HG03108 (cell line): ENCODE data around the gene NANOS2.
A peak's percentile ranks its signal among the peaks of the same experiment; 100 is the strongest.
"Not testable (repeated sequence)": the region's sequence is repeated elsewhere in the genome, so short reads cannot be mapped to it uniquely, and the experiment has no call there.

Experiments used
- ATAC-seq: cut with Tn5 transposase; IDR thresholded peaks from one replicate; pipeline ENCODE4 v1.9.1; 2021; ENCODE audit warnings: moderate library complexity; ENCODE audit not compliant: unreplicated experiment

NANOS2 gene

GRCh38 chr19:45878043-45878794 lies 36.4 kb downstream of the NANOS2 start:
- ATAC-seq = no peak

GRCh38 chr19:45876411-45877197 lies 38.0 kb downstream of the NANOS2 start:
- ATAC-seq = no peak

- no peak for ATAC-seq
These were observed 38.5 kb downstream of the NANOS2 start for GRCh38 chr19:45876161-45876410.

- no peak for ATAC-seq
These were observed 40.0 kb downstream of the NANOS2 start for GRCh38 chr19:45874620-45874966.

GRCh38 chr19:45873219-45873772 lies 41.3 kb downstream of the NANOS2 start:
- ATAC-seq = no peak

- no peak for ATAC-seq
These were observed 42.3 kb downstream of the NANOS2 start for GRCh38 chr19:45872095-45872919.

DNA sequence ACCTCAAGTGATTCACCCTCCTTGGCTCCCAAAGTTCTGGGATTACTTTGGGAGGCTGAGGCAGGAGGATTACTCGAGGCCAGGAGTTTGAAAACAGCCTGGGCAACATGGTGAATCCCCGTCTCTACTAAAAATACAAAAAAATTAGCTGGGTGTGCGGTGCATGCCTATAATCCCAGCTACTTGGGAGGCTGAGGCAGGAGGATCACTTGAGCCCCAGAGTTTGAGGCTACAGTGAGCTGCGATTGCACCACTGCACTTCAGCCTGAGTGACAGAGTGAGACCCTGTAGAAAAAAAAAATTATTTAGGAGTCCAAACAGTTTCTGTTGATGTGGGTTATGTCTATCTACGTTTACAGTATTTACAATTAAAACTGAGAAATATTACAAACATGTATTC lies 43.8 kb downstream of the NANOS2 start:
- ATAC-seq = no peak

DNA sequence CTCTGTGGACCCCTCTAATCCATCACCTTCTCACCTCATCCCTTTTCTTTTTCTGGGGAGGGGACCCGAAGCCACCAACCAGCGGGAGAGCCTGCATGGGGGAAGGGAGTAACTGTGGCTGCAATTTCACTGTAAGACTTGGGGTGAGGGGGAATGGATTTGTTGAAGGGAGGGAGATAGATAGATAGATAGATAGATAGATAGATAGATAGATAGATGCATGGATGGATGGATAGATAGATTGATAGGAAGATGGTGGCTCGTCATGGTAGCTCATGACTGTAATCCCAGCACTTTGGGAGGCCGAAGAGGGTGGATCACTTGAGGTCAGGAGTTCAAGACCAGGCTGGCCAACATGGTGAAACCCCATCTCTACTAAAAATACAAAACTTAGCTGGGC lies 47.3 kb downstream of the NANOS2 start:
- not testable (repeated sequence) for ATAC-seq

DNA sequence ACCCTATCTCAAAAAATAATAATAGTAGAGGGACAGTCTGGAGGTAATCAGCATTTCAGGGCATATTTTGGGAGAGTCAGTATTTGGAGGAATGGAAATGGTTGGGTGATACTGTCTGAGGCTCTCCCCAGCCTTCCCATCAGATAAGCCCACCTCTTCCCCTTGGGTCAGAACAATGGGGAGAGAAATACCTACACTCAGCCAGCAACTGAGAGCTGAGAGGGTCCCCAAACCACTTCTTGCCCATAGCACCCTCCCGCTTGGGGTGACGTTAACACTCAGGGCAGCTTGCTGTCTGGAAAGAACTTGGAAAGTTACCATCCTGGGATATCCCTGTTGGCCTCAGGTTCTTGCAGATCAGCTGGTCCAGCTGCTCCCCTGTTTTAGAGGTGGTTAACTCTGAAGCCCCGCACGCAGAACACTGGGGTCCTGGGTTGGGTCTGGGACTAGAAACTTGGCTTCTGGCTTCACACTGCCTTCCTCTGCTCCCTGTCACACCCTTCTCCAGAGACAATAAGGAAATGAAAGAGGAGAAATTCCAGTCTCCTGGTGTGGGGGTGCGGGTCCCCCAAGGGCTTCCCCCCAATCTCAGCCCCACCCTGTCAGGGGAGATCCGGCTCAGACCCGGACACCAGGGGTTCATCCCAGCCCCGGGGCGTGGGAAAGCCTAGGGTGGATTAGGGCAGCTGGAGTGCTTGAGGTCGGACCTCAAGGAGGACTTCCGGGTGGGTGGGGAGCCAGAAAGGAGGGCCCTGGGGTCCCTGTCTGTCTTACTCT lies 48.0 kb downstream of the NANOS2 start:
- no peak for ATAC-seq

DNA sequence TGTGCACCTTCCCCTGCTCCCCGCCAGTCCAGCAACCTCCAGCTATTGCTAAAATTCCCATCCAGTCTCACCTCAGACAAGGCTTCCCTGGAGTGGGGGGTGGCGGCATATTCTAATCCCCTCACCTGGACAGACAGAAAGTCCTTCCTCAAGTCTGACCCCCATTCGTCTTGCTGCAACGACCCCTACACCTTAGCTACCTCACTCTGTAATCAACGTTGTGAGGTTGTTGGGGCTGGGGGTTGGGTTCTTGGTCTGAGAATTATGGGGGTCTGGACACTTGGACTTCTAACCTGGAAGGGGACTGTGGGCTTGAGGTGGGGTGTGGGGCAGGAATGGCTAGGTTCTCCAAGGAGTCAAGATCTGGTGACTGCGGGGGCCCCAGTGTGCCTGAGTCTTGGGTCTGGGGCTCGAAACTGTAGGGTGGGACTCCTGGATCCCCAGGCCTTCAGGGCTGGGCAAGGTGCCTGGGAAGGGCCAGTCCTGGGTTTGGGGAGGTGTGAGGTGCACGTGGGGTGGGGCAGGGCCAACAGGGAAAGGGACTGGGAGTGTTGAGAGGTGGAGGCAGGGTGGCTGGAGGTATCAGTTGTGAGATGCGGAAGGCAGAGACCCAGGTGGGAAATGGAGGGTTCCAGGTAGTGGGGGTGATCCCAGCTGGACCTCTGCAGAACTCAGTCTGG lies 49.2 kb downstream of the NANOS2 start:
- ATAC-seq = no peak

DNA sequence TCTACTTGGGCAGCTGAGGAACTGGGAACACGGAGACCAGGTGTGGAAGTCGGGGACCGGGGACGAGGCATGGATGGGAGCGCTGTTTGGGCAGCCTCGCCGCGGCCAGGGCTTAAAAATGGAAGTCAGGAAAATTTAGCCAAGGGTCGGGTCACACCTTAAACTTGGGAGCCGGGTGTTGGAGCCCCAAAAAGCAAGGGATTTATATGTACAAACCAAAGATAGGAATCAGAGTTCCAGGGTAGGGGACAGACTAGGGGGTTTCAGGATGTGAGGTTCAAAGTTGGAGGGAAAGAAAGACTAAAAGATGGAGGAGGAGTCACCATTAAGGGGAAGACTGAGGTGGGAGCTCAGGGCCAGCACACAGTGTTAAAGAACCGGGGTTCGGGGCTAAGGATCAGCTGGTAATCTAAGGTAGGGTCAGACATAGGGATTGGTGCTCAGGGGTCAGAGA lies 49.9 kb downstream of the NANOS2 start:
- no peak for ATAC-seq

- peak; percentile 42 for ATAC-seq
These were observed 50.5 kb downstream of the NANOS2 start, which contains the start of gene FOXA3 for GRCh38 chr19:45863840-45864628. Gene FOXA3, plus strand, starts transcription at chr19:45864326. Its CDS starts 131 bp downstream, at chr19:45864457.

DNA sequence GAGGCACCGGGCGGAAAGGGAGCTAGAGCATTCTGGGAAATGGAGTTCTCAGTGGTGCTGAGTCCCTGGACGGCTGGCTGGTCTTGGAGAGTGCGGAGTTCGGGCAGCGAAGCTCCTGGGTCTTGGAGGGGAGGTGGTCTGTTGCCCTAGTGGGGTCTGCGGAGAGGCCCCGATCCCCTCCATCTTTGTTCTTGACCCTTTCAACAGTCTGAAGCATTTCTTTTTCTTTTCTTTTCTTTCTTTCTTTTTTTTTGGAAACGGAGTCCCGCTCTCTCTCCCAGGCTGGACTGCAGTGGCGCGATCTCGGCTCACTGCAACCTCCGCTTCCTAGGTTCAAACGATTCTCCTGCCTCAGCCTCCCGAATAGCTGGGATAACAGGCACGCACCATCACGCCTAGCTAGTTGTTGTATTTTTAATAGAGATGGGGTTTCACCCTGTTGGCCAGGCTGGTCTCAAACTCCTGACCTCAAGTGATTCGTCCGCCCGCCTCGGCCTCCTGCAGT lies 51.2 kb downstream of the NANOS2 start:
- no peak for ATAC-seq
